ENCODE results near the gene DHFR.

DHFR gene

DNA sequence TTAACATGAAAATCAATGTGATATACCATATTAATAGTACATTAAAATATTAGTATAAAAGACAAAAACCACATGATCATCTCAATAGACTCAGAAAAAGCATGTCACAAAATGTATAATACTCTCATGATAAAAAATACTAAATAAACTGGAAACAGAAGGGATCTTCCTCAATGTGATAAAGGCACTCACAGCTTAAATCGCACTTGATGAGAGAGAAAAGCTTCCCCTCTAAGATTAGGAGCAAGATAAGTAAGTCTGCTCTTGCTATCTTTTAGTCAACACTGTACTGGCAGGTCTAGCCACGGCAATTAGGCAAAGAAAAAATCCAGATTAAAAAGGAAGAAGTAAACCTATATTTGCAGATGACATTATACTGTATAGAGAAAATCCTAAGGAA, 22.1 kb downstream of the DHFR start:
- TF ChIP-seq CTCF (IDR thresholded peaks at IDR 0.05; ENCODE audit: low read depth, low read length) = no peak

GRCh38 chr5:80631278-80632259, 23.2 kb downstream of the DHFR start:
- no peak for TF ChIP-seq CTCF (IDR thresholded peaks at IDR 0.05; ENCODE audit: low read depth, low read length)
- Histone ChIP-seq H3K27me3 (ENCODE audit: insufficient read depth, low read depth, severe bottlenecking) (no peaks in the 10 kb centered on the region), H3K36me3 (peaks cover 47% of the 10 kb centered on the region), H3K27ac (no peak overlapping the region), H3K9me3 (ENCODE audit: severe bottlenecking) (no peaks in the 10 kb centered on the region), H3K4me3 (ENCODE audit: low read depth, low read length) (no peak overlapping the region)
- DNase-seq = no peak

More for the DNA sequence above, 22.1 kb downstream of the DHFR start:
- H3K36me3 ChIP-seq = peaks cover 56% of the 10 kb centered on the region
- H3K27ac ChIP-seq = no peak overlapping the region
- no peaks in the 10 kb centered on the region for H3K27me3 ChIP-seq (ENCODE audit: insufficient read depth, low read depth, severe bottlenecking)
- H3K9me3 ChIP-seq (ENCODE audit: severe bottlenecking) = no peaks in the 10 kb centered on the region
- no peak overlapping the region for H3K4me3 ChIP-seq (ENCODE audit: low read depth, low read length)
- no peak for DNase-seq

DNA sequence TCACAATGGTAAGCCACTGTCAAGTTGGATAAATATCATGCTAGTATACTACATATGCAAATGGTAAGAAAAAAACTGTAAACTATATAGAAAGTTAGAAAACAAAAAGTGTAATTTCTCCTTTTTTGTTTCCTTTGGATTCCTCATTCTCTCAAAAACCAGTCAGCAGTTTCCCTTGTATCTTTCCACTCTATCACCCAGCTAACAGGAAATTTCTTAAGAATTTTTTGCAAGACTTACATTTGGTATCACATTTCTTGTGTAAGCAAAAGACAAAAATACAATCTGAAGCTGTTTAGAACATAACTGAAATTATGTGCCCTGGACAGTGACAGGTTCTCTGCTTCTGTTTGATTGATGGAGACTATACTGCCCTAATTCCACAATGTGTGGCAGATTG, 25.5 kb downstream of the DHFR start:
- H3K4me3 ChIP-seq (ENCODE audit: low read depth, low read length) = no peak overlapping the region
- no peak overlapping the region for H3K27ac ChIP-seq
- H3K27me3 ChIP-seq (ENCODE audit: insufficient read depth, low read depth, severe bottlenecking) = no peaks in the 10 kb centered on the region
- no peaks in the 10 kb centered on the region for H3K9me3 ChIP-seq (ENCODE audit: severe bottlenecking)
- DNase-seq = no peak
- TF ChIP-seq CTCF (IDR thresholded peaks at IDR 0.05; ENCODE audit: low read depth, low read length) = no peak
- peaks cover 36% of the 10 kb centered on the region for H3K36me3 ChIP-seq

DNA sequence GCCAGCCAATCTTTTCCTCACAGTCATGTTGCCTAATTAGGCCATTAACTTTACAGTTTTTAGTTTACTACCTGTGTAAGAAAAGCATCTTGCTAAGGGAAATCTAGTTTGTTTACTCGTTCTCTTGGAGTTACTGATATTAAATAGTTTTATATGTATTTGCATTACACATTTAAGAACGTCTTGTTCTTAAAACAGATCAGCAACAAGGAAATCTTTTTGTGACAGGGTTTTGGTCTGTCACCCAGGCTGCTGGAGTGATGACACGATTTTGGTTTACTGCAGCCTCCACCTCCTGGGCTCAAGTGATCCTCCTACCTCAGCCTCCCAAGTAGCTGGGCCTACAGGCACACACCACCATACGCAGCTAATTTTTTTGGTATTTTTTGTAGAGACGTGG, 29.6 kb downstream of the DHFR start:
- H3K4me3 ChIP-seq (ENCODE audit: low read depth, low read length) = no peak overlapping the region
- DNase-seq = no peak
- no peaks in the 10 kb centered on the region for H3K9me3 ChIP-seq (ENCODE audit: severe bottlenecking)
- peaks cover 11% of the 10 kb centered on the region for H3K36me3 ChIP-seq
- TF ChIP-seq CTCF (IDR thresholded peaks at IDR 0.05; ENCODE audit: low read depth, low read length) = no peak
- no peaks in the 10 kb centered on the region for H3K27me3 ChIP-seq (ENCODE audit: insufficient read depth, low read depth, severe bottlenecking)
- no peak overlapping the region for H3K27ac ChIP-seq

GRCh38 chr5:80623999-80624398, 30.8 kb downstream of the DHFR start:
- Histone ChIP-seq H3K9me3 (ENCODE audit: severe bottlenecking) (no peaks in the 10 kb centered on the region), H3K27me3 (ENCODE audit: insufficient read depth, low read depth, severe bottlenecking) (no peaks in the 10 kb centered on the region), H3K36me3 (peaks cover 2% of the 10 kb centered on the region), H3K27ac (no peak overlapping the region), H3K4me3 (ENCODE audit: low read depth, low read length) (no peak overlapping the region)
- peak; percentile 54 for DNase-seq
- TF ChIP-seq CTCF (IDR thresholded peaks at IDR 0.05; ENCODE audit: low read depth, low read length) = no peak
